Right hindlimb (tissue), 1 donor: ENCODE data around the gene FSD1L.

ENCODE experiments used
- DNase-seq: peaks from one replicate; pipeline ENCODE4 v3.0.0-alpha.2; 2018

Gene FSD1L

DNA sequence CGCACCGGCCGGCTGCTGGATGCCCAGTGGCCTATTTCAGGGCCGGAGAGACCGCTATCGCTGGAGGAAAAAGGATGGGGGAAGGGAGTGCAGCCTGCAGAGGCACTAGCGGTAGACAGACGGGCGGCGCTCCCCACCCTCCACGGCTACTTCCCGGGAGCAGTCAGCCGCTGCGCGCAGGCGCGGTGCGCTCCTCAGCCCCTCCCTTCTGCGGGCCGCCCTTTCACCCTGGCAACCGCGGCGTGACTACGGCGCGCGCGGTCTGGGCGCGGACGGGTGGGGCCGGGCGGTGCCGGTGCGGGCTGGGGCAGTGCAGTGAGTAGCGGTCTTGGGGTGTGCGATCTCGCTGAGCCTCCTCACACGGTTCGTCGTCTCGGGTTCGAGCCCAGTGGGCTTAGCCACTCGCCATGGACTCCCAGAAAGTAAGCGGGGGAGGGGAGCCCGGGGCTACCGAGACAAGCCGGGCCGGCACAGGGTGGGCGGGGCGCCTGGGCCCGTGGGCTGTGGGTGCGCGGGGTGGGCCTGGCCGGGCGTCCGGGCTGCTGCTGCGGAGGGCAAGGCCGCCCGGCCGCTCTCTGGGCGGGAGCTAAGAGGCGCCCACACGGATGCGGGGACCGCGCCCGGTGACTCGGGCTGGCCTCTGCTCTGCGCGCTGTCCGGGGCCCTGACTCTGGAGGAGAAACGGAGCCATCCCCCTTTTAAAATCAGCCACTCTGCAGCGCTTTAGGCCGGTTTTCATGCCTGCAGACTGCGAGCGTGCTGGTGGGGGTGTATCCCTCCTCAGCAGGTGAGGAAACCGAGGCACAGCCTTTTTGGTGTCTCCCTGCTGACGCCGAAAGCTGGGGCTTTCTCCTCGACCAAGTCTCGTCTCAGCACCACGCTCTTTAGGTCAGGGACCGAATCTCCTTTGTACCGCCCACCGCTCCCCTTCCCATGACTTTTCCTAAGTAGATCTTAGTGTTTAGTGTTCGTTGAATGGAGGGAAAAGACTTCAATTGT, at the start of gene FSD1L:
Gene FSD1L, plus strand, starts transcription at position 221 of the 999 bp plus-strand sequence. Its CDS starts 187 bp downstream, at position 408.
- peak; percentile 93 for DNase-seq

DNA sequence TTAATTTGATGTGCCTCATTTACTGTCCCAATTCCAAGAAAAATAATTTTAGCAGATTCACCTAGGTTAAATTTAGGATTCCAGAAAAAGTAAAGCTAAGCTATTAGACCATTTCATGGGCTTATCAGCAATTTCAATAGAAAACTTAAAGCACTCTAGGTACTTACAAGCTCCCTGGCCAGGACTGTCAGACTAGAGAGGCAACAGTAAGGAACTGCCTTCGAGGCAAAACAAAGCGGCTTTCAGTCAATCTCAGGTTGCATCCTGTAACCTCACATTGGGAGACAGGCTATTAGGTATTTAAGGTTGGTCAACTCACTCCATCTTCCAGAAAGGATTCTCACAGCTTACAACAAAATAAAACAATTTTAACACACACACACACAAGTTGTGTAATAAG, 48.7 kb upstream of the FSD1L start:
- DNase-seq, result no peak

GRCh38 chr9:105401651-105402050, 46.2 kb upstream of the FSD1L start:
- no peak for DNase-seq

- no peak for DNase-seq
Measured at GRCh38 chr9:105403552-105404248, 44.1 kb upstream of the FSD1L start.

GRCh38 chr9:105405514-105406131, 42.2 kb upstream of the FSD1L start:
- no peak for DNase-seq

DNA sequence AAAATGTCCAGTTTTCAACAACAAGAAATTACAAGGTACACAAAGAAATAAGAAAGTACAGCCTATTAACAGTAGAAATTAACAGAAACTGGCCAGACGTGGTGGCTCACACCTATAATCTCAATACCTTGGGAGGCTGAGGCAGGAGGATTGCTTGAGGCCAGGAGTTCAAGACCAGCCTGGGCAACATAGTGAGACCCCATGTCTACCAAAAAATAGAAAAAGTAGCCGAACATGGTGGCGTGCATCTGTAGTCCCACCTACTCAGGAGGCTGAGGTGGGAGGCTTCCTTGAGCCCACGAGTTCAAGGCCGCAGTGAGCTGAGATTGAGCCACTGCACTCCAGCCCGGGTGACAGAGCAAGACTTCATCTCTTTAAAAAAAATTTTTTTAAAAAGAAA, 41.5 kb upstream of the FSD1L start:
- DNase-seq, result no peak

- DNase-seq, result peak; percentile 21
Measured at GRCh38 chr9:105413525-105413924, 34.3 kb upstream of the FSD1L start.

- peak; percentile 70 for DNase-seq
Measured at GRCh38 chr9:105414947-105415661, 32.7 kb upstream of the FSD1L start.

GRCh38 chr9:105415662-105415980, 32.2 kb upstream of the FSD1L start:
- DNase-seq, result no peak

GRCh38 chr9:105416840-105417239, 31.0 kb upstream of the FSD1L start:
- DNase-seq, result no peak

DNA sequence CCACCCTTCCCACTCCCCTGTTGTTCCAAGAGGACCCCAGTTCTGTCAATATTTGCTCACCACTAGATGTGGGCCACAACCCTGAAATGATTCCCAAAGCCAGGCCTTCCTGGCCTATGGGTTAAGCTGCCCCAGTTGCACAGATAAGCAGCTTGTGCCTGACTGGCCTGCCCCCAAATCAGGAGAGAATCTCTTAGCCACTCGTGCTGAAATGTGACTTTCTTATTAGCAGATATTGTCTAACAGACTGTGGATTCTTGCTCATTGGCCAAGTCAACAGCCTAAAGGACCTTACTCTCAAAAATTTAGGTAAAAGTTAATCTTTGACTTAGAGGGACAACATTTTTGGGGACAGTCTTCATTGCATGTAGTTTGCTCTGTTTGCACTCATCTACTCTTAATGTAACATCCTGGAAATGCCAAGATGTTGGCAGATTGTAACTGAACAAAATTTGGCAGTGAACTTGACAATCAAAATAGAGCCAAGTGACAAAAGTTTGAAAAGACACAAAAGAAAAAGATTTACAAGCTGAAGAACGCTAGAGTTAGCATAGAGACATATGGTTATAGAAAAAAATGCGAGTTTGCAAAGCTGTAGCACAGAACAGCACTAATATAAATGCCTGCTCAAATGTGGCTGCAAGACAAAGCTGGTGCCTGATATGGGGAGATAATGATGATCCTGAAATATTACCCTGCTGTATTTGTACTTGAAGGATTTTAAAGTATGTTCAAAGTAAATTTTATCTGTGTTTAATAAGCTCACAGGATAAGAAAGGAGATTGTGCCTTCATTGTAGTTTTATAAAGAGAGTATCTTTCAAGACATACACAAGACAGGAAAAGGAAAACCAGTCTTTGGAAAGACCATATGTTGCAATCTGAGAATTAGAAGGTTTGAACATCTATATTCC, 29.0 kb upstream of the FSD1L start:
- no peak for DNase-seq

GRCh38 chr9:105419816-105420597, 27.8 kb upstream of the FSD1L start:
- no peak for DNase-seq

DNA sequence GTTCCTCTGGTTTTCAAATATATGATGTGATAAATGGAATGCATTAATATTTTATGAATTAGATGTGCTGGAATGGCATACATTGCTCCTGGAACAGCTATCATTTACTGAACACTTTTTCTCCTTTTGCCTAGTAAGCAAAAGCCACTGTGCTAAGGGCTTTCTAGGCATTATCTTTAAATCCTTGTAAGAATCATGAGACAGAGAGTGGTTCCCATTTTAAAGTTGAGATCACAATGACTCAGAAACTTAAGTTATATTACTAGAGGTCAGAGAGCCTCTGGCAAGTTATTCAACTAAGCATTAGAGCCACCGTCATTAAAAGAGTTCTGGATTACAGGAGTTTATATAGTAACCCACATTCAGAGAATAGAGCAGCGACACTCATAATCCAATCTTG, 26.7 kb upstream of the FSD1L start:
- no peak for DNase-seq

- no peak for DNase-seq
Measured at GRCh38 chr9:105421864-105422263, 26.0 kb upstream of the FSD1L start.

- DNase-seq, result no peak
Measured at GRCh38 chr9:105425816-105426433, 21.9 kb upstream of the FSD1L start.

GRCh38 chr9:105426657-105427056, 21.2 kb upstream of the FSD1L start:
- no peak for DNase-seq

GRCh38 chr9:105431424-105432246, 16.2 kb upstream of the FSD1L start:
- no peak for DNase-seq

DNA sequence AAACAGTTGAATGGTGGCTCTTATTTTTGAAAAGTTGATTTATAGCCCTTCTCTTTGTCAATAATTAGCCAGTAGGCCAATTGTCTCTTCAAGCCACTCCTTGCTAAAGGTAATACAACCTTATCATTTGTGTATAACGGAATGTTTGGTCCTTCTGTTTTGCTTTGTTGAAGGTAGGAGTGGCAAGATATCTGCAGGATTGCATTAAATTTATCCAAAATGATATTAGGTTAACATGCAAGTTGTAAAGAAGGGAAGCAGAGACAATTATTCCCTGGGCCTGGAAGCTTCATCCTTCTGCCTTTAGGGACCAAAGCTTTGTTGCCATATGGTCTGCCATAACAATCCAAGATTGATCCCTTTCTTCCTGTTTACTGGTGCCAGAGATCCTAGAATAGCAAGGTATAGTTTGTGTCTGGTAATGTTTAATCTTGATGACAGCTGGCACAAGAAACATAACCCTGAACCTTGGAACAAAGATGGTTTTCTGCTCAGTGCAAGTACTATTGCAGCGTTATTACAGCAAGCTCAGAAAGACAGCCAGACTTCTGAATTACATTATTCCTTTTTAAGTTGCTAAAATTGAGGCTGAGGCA, 15.5 kb upstream of the FSD1L start:
- DNase-seq, result no peak

- DNase-seq, result no peak
Measured at GRCh38 chr9:105435453-105435852, 12.4 kb upstream of the FSD1L start.
